ENCODE measurements around the gene TRIP12.

- TF ChIP-seq CTCF (IDR thresholded peaks at IDR 0.05) = no peak
- TF ChIP-seq POLR2AphosphoS5 (IDR thresholded peaks at IDR 0.05) = no peak
- no peak for TF ChIP-seq POLR2A (IDR thresholded peaks at IDR 0.05; ENCODE audit: low read depth)
Observed at GRCh38 chr2:229714736-229715541, 206.9 kb downstream of the TRIP12 start.

All from esophagus muscularis mucosa (tissue), 3 donors.